Measurements from ENCODE around the gene CORIN.
A peak's percentile ranks its signal among the peaks of the same experiment; 100 is the strongest.

GRCh38 chr4:47762376-47763266 is 75.2 kb downstream of the CORIN start:
- no peak for TF ChIP-seq DPF2 (CRISPR knock-in tag; IDR thresholded peaks at IDR 0.05; ENCODE audit: borderline replicate concordance, low read depth)
- TF ChIP-seq SMC3 (IDR thresholded peaks at IDR 0.05; ENCODE audit: low read length): 0 out of 2 replicates have a peak, but pooled peaks have one; percentile 48
- TF ChIP-seq CTCF (CRISPR knock-in tag; IDR thresholded peaks at IDR 0.05): 0 out of 2 replicates have a peak, but pooled peaks have one; percentile 27
- no peak for TF ChIP-seq ZNF549 (CRISPR knock-in tag; IDR thresholded peaks at IDR 0.05)
- TF ChIP-seq KAT7 (CRISPR knock-in tag; IDR thresholded peaks at IDR 0.05; ENCODE audit: borderline replicate concordance): no peak
- TF ChIP-seq ZNF282 (IDR thresholded peaks at IDR 0.05; ENCODE audit: partially characterized antibody): no peak
- TF ChIP-seq, protein P1, sequence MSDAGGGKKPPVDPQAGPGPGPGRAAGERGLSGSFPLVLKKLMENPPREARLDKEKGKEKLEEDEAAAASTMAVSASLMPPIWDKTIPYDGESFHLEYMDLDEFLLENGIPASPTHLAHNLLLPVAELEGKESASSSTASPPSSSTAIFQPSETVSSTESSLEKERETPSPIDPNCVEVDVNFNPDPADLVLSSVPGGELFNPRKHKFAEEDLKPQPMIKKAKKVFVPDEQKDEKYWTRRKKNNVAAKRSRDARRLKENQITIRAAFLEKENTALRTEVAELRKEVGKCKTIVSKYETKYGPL (CRISPR knock-in tag; IDR thresholded peaks at IDR 0.05): no peak
- TF ChIP-seq, protein P2, sequence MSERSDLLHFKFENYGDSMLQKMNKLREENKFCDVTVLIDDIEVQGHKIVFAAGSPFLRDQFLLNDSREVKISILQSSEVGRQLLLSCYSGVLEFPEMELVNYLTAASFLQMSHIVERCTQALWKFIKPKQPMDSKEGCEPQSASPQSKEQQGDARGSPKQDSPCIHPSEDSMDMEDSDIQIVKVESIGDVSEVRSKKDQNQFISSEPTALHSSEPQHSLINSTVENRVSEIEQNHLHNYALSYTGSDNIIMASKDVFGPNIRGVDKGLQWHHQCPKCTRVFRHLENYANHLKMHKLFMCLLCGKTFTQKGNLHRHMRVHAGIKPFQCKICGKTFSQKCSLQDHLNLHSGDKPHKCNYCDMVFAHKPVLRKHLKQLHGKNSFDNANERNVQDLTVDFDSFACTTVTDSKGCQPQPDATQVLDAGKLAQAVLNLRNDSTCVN (CRISPR knock-in tag; IDR thresholded peaks at IDR 0.05; ENCODE audit: borderline replicate concordance): no peak
- TF ChIP-seq RFX5 (IDR thresholded peaks at IDR 0.05; ENCODE audit: low read depth, low read length): no peak
- no peak for TF ChIP-seq FOXA3 (CRISPR knock-in tag; IDR thresholded peaks at IDR 0.05)
- no peak for TF ChIP-seq IRX3 (CRISPR knock-in tag; IDR thresholded peaks at IDR 0.05; ENCODE audit: borderline replicate concordance, low read depth)
- no peak for TF ChIP-seq ZSCAN9 (CRISPR knock-in tag; IDR thresholded peaks at IDR 0.05; ENCODE audit: borderline replicate concordance)
- TF ChIP-seq NR2C2 (CRISPR knock-in tag; IDR thresholded peaks at IDR 0.05; ENCODE audit: borderline replicate concordance): no peak
- TF ChIP-seq ATF3 (CRISPR knock-in tag; IDR thresholded peaks at IDR 0.05): no peak

All from HepG2 (cell line).